H1 (cell line): ENCODE results near the gene FAT1. TPM values are rescaled to one million over a fixed set of nuclear protein-coding genes. Genes with fewer than 3 reads are reported as not detected.

Source experiments
- CTCF ChIA-PET: fragments of 300-600 bp; sonication (Branson Sonifier 250); formaldehyde crosslinking; loops from one replicate; lab custom pipeline; 2021; ENCODE audit not compliant: partially characterized antibody; lab: Charles Lee
- POLR2A ChIA-PET: fragments of 300-600 bp; sonication (Branson Sonifier 250); formaldehyde crosslinking; loops from one replicate; lab custom pipeline; 2021; ENCODE audit warnings: inconsistent platforms; ENCODE audit not compliant: partially characterized antibody; lab: Charles Lee
- DNase-seq, 2 experiments: peaks; one replicate each; pipeline versions ENCODE4 v3.0.0 to v3.0.0-alpha.2; 2010 to 2022; ENCODE audit warnings: low spot score in 2 of 2, low read depth in 1 of 2, mixed read lengths in 1 of 2
- FAIRE-seq: peaks from 2 replicates; lab custom pipeline; 2011; peaks lifted over from hg19 to GRCh38; lab: Jason Lieb, UNC
- H2AFZ ChIP-seq: 2 replicates; pipeline ENCODE4 v1.8.1; 2012; ENCODE audit warnings: low read length, inconsistent platforms
- H2AK5ac ChIP-seq: 2 replicates; pipeline ENCODE4 v1.6.1; 2013; ENCODE audit warnings: low read depth, low read length
- H2BK120ac ChIP-seq: replicated peaks from 2 replicates; pipeline ENCODE3; 2013; ENCODE audit warnings: low read depth, low read length, inconsistent platforms
- H2BK12ac ChIP-seq: 2 replicates; pipeline ENCODE4 v1.6.1; 2013; ENCODE audit warnings: low read depth, low read length
- H2BK15ac ChIP-seq: 2 replicates; pipeline ENCODE4 v1.6.1; 2013; ENCODE audit warnings: low read length
- H2BK20ac ChIP-seq: 2 replicates; pipeline ENCODE4 v1.6.1; 2013; ENCODE audit warnings: low read length
- H2BK5ac ChIP-seq: 2 replicates; pipeline ENCODE4 v1.6.1; 2013; ENCODE audit warnings: low read depth, low read length
- H3K14ac ChIP-seq: 2 replicates; pipeline ENCODE4 v1.6.1; 2013; ENCODE audit warnings: inconsistent platforms; ENCODE audit not compliant: insufficient read length
- H3K18ac ChIP-seq: 2 replicates; pipeline ENCODE4 v1.6.1; 2013; ENCODE audit warnings: low read length; ENCODE audit errors: extremely low read depth
- H3K23ac ChIP-seq: 2 replicates; pipeline ENCODE4 v1.6.1; 2013; ENCODE audit warnings: inconsistent platforms; ENCODE audit not compliant: insufficient read length
- H3K23me2 ChIP-seq: 2 replicates; pipeline ENCODE4 v1.6.1; 2013; ENCODE audit warnings: low read depth, low read length
- H3K27ac ChIP-seq: 2 replicates; pipeline ENCODE4 v1.6.1; 2011; ENCODE audit warnings: low read depth, low read length, inconsistent platforms
- H3K27me3 ChIP-seq, 4 experiments: replicated peaks in 1 of 4; 1 replicate in 1 of 4; 2 replicates in 3 of 4; pipeline versions ENCODE4 v1.6.1 to v1.8.1; 2011 to 2013; ENCODE audit warnings: low read length in 3 of 4, mild to moderate bottlenecking in 3 of 4, inconsistent platforms in 2 of 4, mixed read lengths in 2 of 4, moderate library complexity in 1 of 4; ENCODE audit not compliant: control insufficient read depth in 3 of 4, insufficient read depth in 3 of 4; ENCODE audit errors: extremely low read depth in 1 of 4
- H3K36me3 ChIP-seq, 4 experiments: 2 replicates each; pipeline versions ENCODE4 v1.6.1 to v1.8.1; 2011 to 2013; ENCODE audit warnings: mild to moderate bottlenecking in 4 of 4, low read length in 3 of 4, moderate library complexity in 2 of 4, control low read depth in 1 of 4, inconsistent platforms in 1 of 4; ENCODE audit not compliant: insufficient read depth in 4 of 4, control insufficient read depth in 2 of 4
- H3K4ac ChIP-seq: replicated peaks from 2 replicates; pipeline ENCODE3; 2013; ENCODE audit warnings: low read length, low read depth, mixed read lengths, inconsistent platforms; ENCODE audit not compliant: insufficient read length
- H3K4me1 ChIP-seq, 4 experiments: replicated peaks in 1 of 4; 1 replicate in 1 of 4; 2 replicates in 3 of 4; pipeline versions ENCODE4 v1.6.1 to v1.8.1; 2011 to 2013; ENCODE audit warnings: low read length in 3 of 4, inconsistent platforms in 2 of 4, mixed read lengths in 1 of 4; ENCODE audit not compliant: insufficient read depth in 4 of 4, control insufficient read depth in 3 of 4
- H3K4me2 ChIP-seq, 2 experiments: 2 replicates each; pipeline versions ENCODE4 v1.6.1 to v1.8.1; 2011 to 2013; ENCODE audit warnings: low read depth in 2 of 2, low read length in 2 of 2, control low read depth in 1 of 2, inconsistent platforms in 1 of 2, mild to moderate bottlenecking in 1 of 2; ENCODE audit not compliant: insufficient read depth in 1 of 2
- H3K4me3 ChIP-seq, 4 experiments: fragments of 200-600, 300-600 bp in 1 of 4; sonication (generic), shearing (Covaris generic), sonication (Bioruptor Twin) in 1 of 4; 2 replicates each; pipeline versions ENCODE4 v1.5.1 to v1.8.1; 2011 to 2016; ENCODE audit warnings: low read length in 4 of 4, low read depth in 3 of 4, control low read depth in 2 of 4, inconsistent platforms in 2 of 4, mild to moderate bottlenecking in 2 of 4, mixed read lengths in 1 of 4, moderate library complexity in 1 of 4; ENCODE audit not compliant: insufficient read depth in 2 of 4; ENCODE audit errors: extremely low read depth in 1 of 4
- H3K56ac ChIP-seq: replicated peaks from 2 replicates; pipeline ENCODE3; 2013; ENCODE audit warnings: low read depth, mild to moderate bottlenecking, mixed read lengths, low read length, inconsistent platforms; ENCODE audit not compliant: insufficient read length
- H3K79me1 ChIP-seq: 2 replicates; pipeline ENCODE4 v1.6.1; 2013; ENCODE audit warnings: low read depth, low read length, control low read depth
- H3K79me2 ChIP-seq, 2 experiments: 2 replicates each; pipeline versions ENCODE4 v1.6.1 to v1.8.1; 2012 to 2013; ENCODE audit warnings: low read length in 2 of 2, mild to moderate bottlenecking in 2 of 2, inconsistent platforms in 1 of 2; ENCODE audit not compliant: insufficient read depth in 2 of 2, control insufficient read depth in 1 of 2
- H3K9ac ChIP-seq, 4 experiments: replicated peaks in 1 of 4; 1 replicate in 1 of 4; 2 replicates in 3 of 4; pipeline versions ENCODE4 v1.6.1 to v1.8.1; 2011 to 2013; ENCODE audit warnings: low read depth in 3 of 4, low read length in 3 of 4, control low read depth in 2 of 4, mild to moderate bottlenecking in 2 of 4, moderate library complexity in 2 of 4, inconsistent platforms in 1 of 4; ENCODE audit errors: extremely low read depth in 1 of 4
- H3K9me3 ChIP-seq, 2 experiments: 2 replicates each; pipeline versions ENCODE4 v1.6.1 to v1.8.1; 2012 to 2013; ENCODE audit warnings: mild to moderate bottlenecking in 2 of 2, moderate library complexity in 2 of 2, control low read depth in 1 of 2, inconsistent platforms in 1 of 2, low read depth in 1 of 2, low read length in 1 of 2, mixed read lengths in 1 of 2; ENCODE audit not compliant: insufficient read depth in 2 of 2
- H4K20me1 ChIP-seq, 2 experiments: replicated peaks in 1 of 2; 2 replicates each; pipeline versions ENCODE3 to v1.8.1; 2011 to 2013; ENCODE audit warnings: inconsistent platforms in 2 of 2, low read length in 2 of 2, mild to moderate bottlenecking in 1 of 2; ENCODE audit not compliant: insufficient read depth in 2 of 2, control insufficient read depth in 1 of 2
- H4K5ac ChIP-seq: 2 replicates; pipeline ENCODE4 v1.6.1; 2013; ENCODE audit warnings: low read length, low read depth, mixed read lengths, inconsistent platforms; ENCODE audit not compliant: insufficient read length
- H4K8ac ChIP-seq: 2 replicates; pipeline ENCODE4 v1.8.0; 2013; ENCODE audit warnings: mild to moderate bottlenecking, moderate library complexity, low read length, inconsistent platforms; ENCODE audit not compliant: insufficient read depth; ENCODE audit errors: extremely low read depth
- H4K91ac ChIP-seq: replicated peaks from 2 replicates; pipeline ENCODE3; 2013; ENCODE audit warnings: low read length, mixed read lengths, inconsistent platforms; ENCODE audit not compliant: insufficient read length
- CBX8 ChIP-seq: fragments of 300-800, 300-1000 bp; sonication (generic); IDR thresholded peaks from 2 replicates; pipeline ENCODE4 v1.7.1; 2016; ENCODE audit warnings: low read depth, low read length, borderline replicate concordance
- WGBS, 2 experiments: shearing (Covaris generic) in 1 of 2; methylation state at CpG; one replicate each; pipeline versions ENCODE4 v1.1.6 to v1.1.7; 2013 to 2015; ENCODE audit warnings: low lambda C conversion rate in 2 of 2, mixed read lengths in 2 of 2, inconsistent platforms in 1 of 2, low coverage in 1 of 2, missing lambda C conversion rate in 1 of 2; ENCODE audit not compliant: insufficient replicate concordance in 2 of 2, insufficient coverage in 1 of 2, insufficient read length in 1 of 2; ENCODE audit errors: extremely low coverage in 1 of 2, missing lambda C conversion rate in 1 of 2; 5-methylcytosine and 5-hydroxymethylcytosine counted together
- polyA plus RNA-seq, 7 experiments: library from polyadenylated mRNA; depleted of rRNA in 3 of 7; stranded (reverse) in 5 of 7; unstranded in 2 of 7; fragments of >200 nt in 5 of 7; fragments of 200-250 nt in 2 of 7; gene quantifications; 1 replicate in 5 of 7; 2 replicates in 1 of 7; 4 replicates in 1 of 7; pipeline versions ENCODE4 v1.2.1 to v1.2.3, GENCODE V29; 2011 to 2013; ENCODE audit warnings: missing spikeins in 2 of 7, mixed read lengths in 2 of 7
- total RNA-seq: library from RNA; stranded (reverse); fragmentation: NEBNext Ultra II Directional; extraction: Animal tissue kit (Norgen Biotek cat#: 25700); gene quantifications from 2 replicates; pipeline ENCODE4 v1.2.1, GENCODE V29; 2021

FAT1 gene
- total and polyA plus RNA-seq, 2 of the 8 experiments (the other 6 are each of a cell fraction or from before 2014, with no cell fraction given) = 94.4 to 137 TPM

GRCh38 chr4:186695392-186695791 is 28.3 kb downstream of the FAT1 start:
- no peak overlapping the region for H2AFZ ChIP-seq
- WGBS, 2 experiments = 87% methylated on average over 4 of the region's 4 CpGs; no CpG with 5 or more reads in 1 of the 2 experiments
- no peak overlapping the region for H3K27ac ChIP-seq
- ChIA-PET POLR2A (no interaction called here), CTCF (interaction anchor here (0.7 kb wide), 1 partner anchor 25 kb away, joined by 3 read pairs; no protein-coding TSS in a partner anchor)
- H3K9ac ChIP-seq = no peak overlapping the region
- H3K4me3 ChIP-seq = no peak overlapping the region
- DNase-seq (no peak), FAIRE-seq (no peak)
- no peak overlapping the region for H4K91ac ChIP-seq
- peaks cover 0 to 43% (median 0%) of the 10 kb centered on the region in 4 experiments; a peak in 4 of 8 replicates for H3K36me3 ChIP-seq
- H2BK5ac ChIP-seq = no peak overlapping the region
- H4K20me1 ChIP-seq = peaks cover 0 to 8% of the 10 kb centered on the region in 2 experiments
- no peak overlapping the region for H3K18ac ChIP-seq
- H3K56ac ChIP-seq = no peak overlapping the region
- peaks cover 14% of the 10 kb centered on the region for H3K79me1 ChIP-seq
- no peak overlapping the region for H2BK20ac ChIP-seq
- no peak overlapping the region for H2BK15ac ChIP-seq
- no peak overlapping the region for H2BK12ac ChIP-seq
- peaks cover 5 to 21% (median 11%) of the 10 kb centered on the region in 4 experiments for H3K4me1 ChIP-seq
- H2BK120ac ChIP-seq = no peak overlapping the region
- no peak overlapping the region for H2AK5ac ChIP-seq
- H3K79me2 ChIP-seq = peaks cover 29 to 92% of the 10 kb centered on the region in 2 experiments
- TF ChIP-seq CBX8 = no peak
- TF ChIP-seq, all 59 proteins: peak for 0
- no peak overlapping the region for H4K8ac ChIP-seq
- no peaks in the 10 kb centered on the region for H3K27me3 ChIP-seq
- H3K4me2 ChIP-seq = no peak overlapping the region
- no peak overlapping the region for H3K14ac ChIP-seq
- H4K5ac ChIP-seq = no peak overlapping the region
- H3K4ac ChIP-seq = no peak overlapping the region
- H3K23ac ChIP-seq = no peak overlapping the region
- peaks cover 4% of the 10 kb centered on the region; the same call in 1 of the 2 replicates for H3K23me2 ChIP-seq
- H3K9me3 ChIP-seq = no peaks in the 10 kb centered on the region
